Astrocyte (in vitro differentiated cells and primary cell): Measurements from ENCODE around the gene SLC43A3.

ENCODE experiments used
- CTCF ChIP-seq: IDR thresholded peaks from 2 replicates; pipeline ENCODE4 v1.5.1; 2011; ENCODE audit warnings: low read depth, mild to moderate bottlenecking, inconsistent platforms, low read length, moderate library complexity; ENCODE audit not compliant: insufficient read depth
- EZH2 ChIP-seq: IDR thresholded peaks from 2 replicates; pipeline ENCODE4 v1.6.1; 2012; ENCODE audit warnings: mild to moderate bottlenecking, low read length, inconsistent platforms; ENCODE audit not compliant: insufficient read depth

GRCh38 chr11:57432149-57432561 lies 5.2 kb upstream of the SLC43A3 start:
- TF ChIP-seq CTCF = no peak
- TF ChIP-seq EZH2 = no peak
